ENCODE results near the gene ALKBH2.

- TF ChIP-seq, protein P1, sequence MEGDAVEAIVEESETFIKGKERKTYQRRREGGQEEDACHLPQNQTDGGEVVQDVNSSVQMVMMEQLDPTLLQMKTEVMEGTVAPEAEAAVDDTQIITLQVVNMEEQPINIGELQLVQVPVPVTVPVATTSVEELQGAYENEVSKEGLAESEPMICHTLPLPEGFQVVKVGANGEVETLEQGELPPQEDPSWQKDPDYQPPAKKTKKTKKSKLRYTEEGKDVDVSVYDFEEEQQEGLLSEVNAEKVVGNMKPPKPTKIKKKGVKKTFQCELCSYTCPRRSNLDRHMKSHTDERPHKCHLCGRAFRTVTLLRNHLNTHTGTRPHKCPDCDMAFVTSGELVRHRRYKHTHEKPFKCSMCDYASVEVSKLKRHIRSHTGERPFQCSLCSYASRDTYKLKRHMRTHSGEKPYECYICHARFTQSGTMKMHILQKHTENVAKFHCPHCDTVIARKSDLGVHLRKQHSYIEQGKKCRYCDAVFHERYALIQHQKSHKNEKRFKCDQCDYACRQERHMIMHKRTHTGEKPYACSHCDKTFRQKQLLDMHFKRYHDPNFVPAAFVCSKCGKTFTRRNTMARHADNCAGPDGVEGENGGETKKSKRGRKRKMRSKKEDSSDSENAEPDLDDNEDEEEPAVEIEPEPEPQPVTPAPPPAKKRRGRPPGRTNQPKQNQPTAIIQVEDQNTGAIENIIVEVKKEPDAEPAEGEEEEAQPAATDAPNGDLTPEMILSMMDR (IDR thresholded peaks at IDR 0.05 in 4 of 5, conservative IDR thresholded peaks at IDR 0.05 in 1 of 5) = no peak
- TF ChIP-seq POLR2A (IDR thresholded peaks at IDR 0.05) = no peak
Observed at GRCh38 chr12:109099431-109100020, 6.3 kb upstream of the ALKBH2 start.

Measured in gastrocnemius medialis (tissue), 4 donors.